K562 (cell line): ENCODE data around the gene KCND3. TPM values are rescaled to one million over a fixed set of nuclear protein-coding genes. Genes with fewer than 3 reads are reported as not detected.

Experiments
- C11orf30 ChIP-seq: fragments of 450-650 bp; IDR thresholded peaks from 2 replicates; pipeline ENCODE4 v1.6.1; 2016; ENCODE audit warnings: low read depth, mild to moderate bottlenecking
- EGR1 ChIP-seq: fragments of 450-650 bp; conservative IDR thresholded peaks from 2 replicates; pipeline ENCODE4 v1.6.1; 2017; ENCODE audit warnings: mild to moderate bottlenecking
- HDGF ChIP-seq: fragments of 450-650 bp; IDR thresholded peaks from 2 replicates; pipeline ENCODE4 v1.6.1; 2016
- HEY1 ChIP-seq: fragments of 250-450 bp; sonication (Bioruptor Pico); IDR thresholded peaks from 2 replicates; pipeline ENCODE4 v1.5.0; 2020; ENCODE audit warnings: mild to moderate bottlenecking, moderate library complexity, borderline replicate concordance
- HNRNPLL ChIP-seq: fragments of 200-400 bp; formaldehyde crosslinking; IDR thresholded peaks from 2 replicates; pipeline ENCODE4 v1.6.1; 2017; ENCODE audit warnings: low read length, low read depth, mild to moderate bottlenecking; ENCODE audit not compliant: poor library complexity, severe bottlenecking
- LCOR ChIP-seq: sonication (generic); formaldehyde crosslinking; IDR thresholded peaks from 2 replicates; pipeline ENCODE4 v1.8.0; 2022; ENCODE audit warnings: mild to moderate bottlenecking, missing genetic modification reagents
- MAFG ChIP-seq: fragments of 450-650 bp; conservative IDR thresholded peaks from 2 replicates; pipeline ENCODE4 v1.6.1; 2016; ENCODE audit warnings: missing genetic modification characterization, missing compliant biosample characterization
- NFYB ChIP-seq: IDR thresholded peaks from 2 replicates; pipeline ENCODE4 v1.6.1; 2011; ENCODE audit warnings: mild to moderate bottlenecking, moderate library complexity; ENCODE audit not compliant: insufficient read length; ENCODE audit errors: extremely low read depth
- PCBP1 ChIP-seq: fragments of 200-400 bp; formaldehyde crosslinking; IDR thresholded peaks from 2 replicates; pipeline ENCODE4 v1.6.1; 2018; ENCODE audit warnings: mild to moderate bottlenecking, low read depth, low read length; ENCODE audit not compliant: poor library complexity, severe bottlenecking
- POLR2H ChIP-seq: IDR thresholded peaks from 2 replicates; pipeline ENCODE4 v1.6.1; 2016; ENCODE audit warnings: missing genetic modification characterization, low read depth, mild to moderate bottlenecking, control low read depth, missing compliant biosample characterization, moderate library complexity
- RBM14 ChIP-seq: fragments of 200-400 bp; formaldehyde crosslinking; IDR thresholded peaks from 2 replicates; pipeline ENCODE4 v1.6.1; 2018; ENCODE audit warnings: low read depth, mild to moderate bottlenecking, low read length, moderate library complexity, borderline replicate concordance; ENCODE audit not compliant: insufficient read depth
- polyA plus RNA-seq, 8 experiments: library from polyadenylated mRNA; depleted of rRNA in 4 of 8; stranded (reverse) in 5 of 8; unstranded in 3 of 8; fragments of >200 nt; fragmentation: Nextera tagmentation in 2 of 8; fragmentation: Illumina TruSeq in 1 of 8; extraction: Ambion mirVana in 2 of 8; extraction: Trizol in 1 of 8; gene quantifications; 2 replicates each; pipeline versions ENCODE4 v1.2.1 to v1.2.3, GENCODE V29; 2011 to 2014; ENCODE audit warnings: inconsistent platforms in 1 of 8, missing spikeins in 1 of 8
- total RNA-seq, 7 experiments: library from RNA; depleted of rRNA in 6 of 7; stranded (reverse); fragments of >200 nt in 6 of 7; fragmentation: Illumina TruSeq in 2 of 7; extraction: Trizol in 2 of 7; gene quantifications; 2 replicates each; pipeline versions ENCODE4 v1.2.1 to v1.2.3, GENCODE V29; 2011 to 2021; ENCODE audit warnings: low replicate concordance in 1 of 7
- TF ChIP-seq, protein P1 (sequence below): fragments of 250-450 bp; sonication (Bioruptor Pico); IDR thresholded peaks from 2 replicates; pipeline ENCODE4 v1.4.0; 2020; ENCODE audit warnings: mild to moderate bottlenecking
- TF ChIP-seq, protein P2 (sequence below): fragments of 250-450 bp; sonication (Bioruptor Pico); IDR thresholded peaks from 2 replicates; pipeline ENCODE4 v1.9.0; 2021; ENCODE audit warnings: mild to moderate bottlenecking

Gene KCND3
- total and polyA plus RNA-seq, 9 of the 15 experiments (the other 6 are each of a cell fraction or from before 2014, with no cell fraction given), result not detected

DNA sequence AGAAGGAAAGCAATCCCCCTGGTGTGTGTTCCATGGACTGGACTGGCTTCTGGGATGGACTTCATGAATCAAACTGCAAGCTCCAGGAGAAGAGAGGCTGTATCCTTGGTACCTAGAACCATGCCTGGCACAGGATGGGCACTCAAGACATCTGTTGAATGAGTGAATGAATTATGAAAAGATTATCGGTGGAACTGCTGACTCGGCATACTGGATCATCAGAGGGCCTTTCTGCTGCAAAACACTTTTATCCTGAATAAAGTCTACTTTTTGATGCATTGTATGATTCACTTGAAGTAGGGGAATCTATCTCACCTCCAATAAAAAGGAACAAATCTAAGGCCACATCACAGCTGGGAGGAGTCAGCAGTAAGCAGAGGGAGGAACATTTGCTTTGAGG is 190.9 kb downstream of the KCND3 start (continued):
- TF ChIP-seq, protein P1, sequence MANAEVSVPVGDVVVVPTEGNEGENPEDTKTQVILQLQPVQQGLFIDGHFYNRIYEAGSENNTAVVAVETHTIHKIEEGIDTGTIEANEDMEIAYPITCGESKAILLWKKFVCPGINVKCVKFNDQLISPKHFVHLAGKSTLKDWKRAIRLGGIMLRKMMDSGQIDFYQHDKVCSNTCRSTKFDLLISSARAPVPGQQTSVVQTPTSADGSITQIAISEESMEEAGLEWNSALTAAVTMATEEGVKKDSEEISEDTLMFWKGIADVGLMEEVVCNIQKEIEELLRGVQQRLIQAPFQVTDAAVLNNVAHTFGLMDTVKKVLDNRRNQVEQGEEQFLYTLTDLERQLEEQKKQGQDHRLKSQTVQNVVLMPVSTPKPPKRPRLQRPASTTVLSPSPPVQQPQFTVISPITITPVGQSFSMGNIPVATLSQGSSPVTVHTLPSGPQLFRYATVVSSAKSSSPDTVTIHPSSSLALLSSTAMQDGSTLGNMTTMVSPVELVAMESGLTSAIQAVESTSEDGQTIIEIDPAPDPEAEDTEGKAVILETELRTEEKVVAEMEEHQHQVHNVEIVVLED (CRISPR knock-in tag), result no peak
- TF ChIP-seq HDGF, result no peak
- TF ChIP-seq RBM14, result no peak
- TF ChIP-seq POLR2H (tag), result no peak
- no peak for TF ChIP-seq HNRNPLL
- peak; percentile 70 for TF ChIP-seq C11orf30
- TF ChIP-seq, protein P2, sequence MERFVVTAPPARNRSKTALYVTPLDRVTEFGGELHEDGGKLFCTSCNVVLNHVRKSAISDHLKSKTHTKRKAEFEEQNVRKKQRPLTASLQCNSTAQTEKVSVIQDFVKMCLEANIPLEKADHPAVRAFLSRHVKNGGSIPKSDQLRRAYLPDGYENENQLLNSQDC, result no peak
- TF ChIP-seq PCBP1, result no peak
- no peak for TF ChIP-seq LCOR (CRISPR knock-in tag)
- peak; percentile 76 for TF ChIP-seq MAFG (tag)
- no peak for TF ChIP-seq NFYB
- no peak for TF ChIP-seq EGR1
- TF ChIP-seq HEY1 (CRISPR knock-in tag), result no peak
